Astrocyte (in vitro differentiated cells and primary cell): ENCODE measurements around the gene VWC2L. TPM values are rescaled to one million over a fixed set of nuclear protein-coding genes. Genes with fewer than 3 reads are reported as not detected.

Experiments used
- DNase-seq: peaks from one replicate; pipeline ENCODE4 v3.0.0-alpha.2; 2010; ENCODE audit warnings: low read depth
- FAIRE-seq: peaks from 2 replicates; lab custom pipeline; 2011; peaks lifted over from hg19 to GRCh38; lab: Jason Lieb, UNC
- H2AFZ ChIP-seq: 2 replicates; pipeline ENCODE4 v1.6.0; 2012; ENCODE audit warnings: low read depth, low read length, inconsistent platforms
- H3K27ac ChIP-seq: 2 replicates; pipeline ENCODE4 v1.5.1; 2011; ENCODE audit warnings: low read depth, low read length, inconsistent platforms
- H3K27me3 ChIP-seq: 2 replicates; pipeline ENCODE4 v1.6.0; 2011; ENCODE audit warnings: low read length, inconsistent platforms; ENCODE audit not compliant: insufficient read depth
- H3K36me3 ChIP-seq: 2 replicates; pipeline ENCODE4 v1.5.1; 2011; ENCODE audit warnings: low read length, inconsistent platforms; ENCODE audit not compliant: insufficient read depth
- H3K4me1 ChIP-seq: 2 replicates; pipeline ENCODE4 v1.5.1; 2011; ENCODE audit warnings: low read length, inconsistent platforms; ENCODE audit not compliant: insufficient read depth
- H3K4me2 ChIP-seq: 2 replicates; pipeline ENCODE4 v1.6.0; 2012; ENCODE audit warnings: low read length, inconsistent platforms
- H3K4me3 ChIP-seq: 2 replicates; pipeline ENCODE4 v1.5.1; 2011; ENCODE audit warnings: low read depth, mild to moderate bottlenecking, low read length, inconsistent platforms; ENCODE audit not compliant: insufficient read depth
- H3K79me2 ChIP-seq: 2 replicates; pipeline ENCODE4 v1.6.0; 2012; ENCODE audit warnings: mild to moderate bottlenecking, low read length, inconsistent platforms; ENCODE audit not compliant: insufficient read depth
- H3K9ac ChIP-seq: 2 replicates; pipeline ENCODE4 v1.6.0; 2012; ENCODE audit warnings: mild to moderate bottlenecking, low read length, inconsistent platforms
- H3K9me3 ChIP-seq: 2 replicates; pipeline ENCODE4 v1.5.1; 2012; ENCODE audit warnings: low read depth, mild to moderate bottlenecking, low read length, inconsistent platforms; ENCODE audit not compliant: insufficient read depth
- H4K20me1 ChIP-seq: 2 replicates; pipeline ENCODE4 v1.6.0; 2012; ENCODE audit warnings: low read length, inconsistent platforms; ENCODE audit not compliant: insufficient read depth
- H3K27ac Mint-ChIP-seq: one replicate; pipeline ENCODE4 v1.8.0; 2021; ENCODE audit warnings: mild to moderate bottlenecking, mixed read lengths; ENCODE audit not compliant: unreplicated experiment
- H3K27me3 Mint-ChIP-seq: one replicate; pipeline ENCODE4 v1.8.0; 2021; ENCODE audit warnings: low read depth, mixed read lengths; ENCODE audit not compliant: unreplicated experiment
- H3K36me3 Mint-ChIP-seq: one replicate; pipeline ENCODE4 v1.8.0; 2021; ENCODE audit warnings: low read depth, mixed read lengths; ENCODE audit not compliant: unreplicated experiment
- H3K4me1 Mint-ChIP-seq: one replicate; pipeline ENCODE4 v1.8.0; 2021; ENCODE audit warnings: low read depth, mixed read lengths; ENCODE audit not compliant: unreplicated experiment
- H3K4me3 Mint-ChIP-seq: one replicate; pipeline ENCODE4 v1.8.0; 2021; ENCODE audit warnings: mild to moderate bottlenecking, moderate library complexity, mixed read lengths; ENCODE audit not compliant: unreplicated experiment
- H3K9me3 Mint-ChIP-seq: one replicate; pipeline ENCODE4 v1.8.0; 2021; ENCODE audit warnings: mild to moderate bottlenecking, mixed read lengths; ENCODE audit not compliant: unreplicated experiment
- EZH2 ChIP-seq: IDR thresholded peaks from 2 replicates; pipeline ENCODE4 v1.6.1; 2012; ENCODE audit warnings: mild to moderate bottlenecking, low read length, inconsistent platforms; ENCODE audit not compliant: insufficient read depth
- total RNA-seq: library from RNA; stranded (reverse); gene quantifications from 2 replicates; pipeline ENCODE4 v1.2.1, GENCODE V29; 2021
- TF ChIP-seq, protein P1 (sequence below): IDR thresholded peaks from 2 replicates; pipeline ENCODE4 v1.5.1; 2011; ENCODE audit warnings: low read depth, mild to moderate bottlenecking, inconsistent platforms, low read length, moderate library complexity; ENCODE audit not compliant: insufficient read depth

The VWC2L gene
- total RNA-seq, 1 donor from 2014 or later, result not detected

DNA sequence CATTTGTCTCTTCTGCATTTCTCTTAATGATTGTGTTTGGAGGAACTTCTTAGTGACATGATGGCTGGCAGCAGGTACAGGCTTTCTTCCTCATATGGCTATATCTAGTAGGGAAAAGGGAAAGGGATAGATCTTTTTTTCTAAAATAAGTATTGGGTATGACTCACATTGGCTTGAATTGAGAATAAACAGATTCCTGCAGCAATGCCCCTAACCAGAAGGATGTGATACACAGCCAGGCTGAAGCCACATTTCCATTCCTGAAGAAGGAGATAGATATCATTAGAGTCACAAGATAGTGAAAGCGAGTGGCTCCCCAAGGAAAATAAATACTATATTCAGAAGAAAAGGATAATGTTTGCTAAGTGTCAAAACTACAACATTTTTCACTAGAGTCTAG lies 61.1 kb downstream of the VWC2L start:
- Mint-ChIP-seq H3K4me3 (no peak overlapping the region), H3K4me1 (peaks cover 6% of the 10 kb centered on the region), H3K27me3 (no peaks in the 10 kb centered on the region), H3K27ac (no peak overlapping the region), H3K36me3 (no peaks in the 10 kb centered on the region), H3K9me3 (no peaks in the 10 kb centered on the region)
- Histone ChIP-seq H3K4me3 (no peak overlapping the region), H3K79me2 (no peaks in the 10 kb centered on the region), H3K4me2 (no peak overlapping the region), H3K36me3 (no peaks in the 10 kb centered on the region), H3K27ac (no peak overlapping the region), H3K4me1 (no peaks in the 10 kb centered on the region), H2AFZ (no peak overlapping the region), H3K27me3 (no peaks in the 10 kb centered on the region), H4K20me1 (no peaks in the 10 kb centered on the region), H3K9ac (no peak overlapping the region), H3K9me3 (no peaks in the 10 kb centered on the region)
- DNase-seq (peak; percentile 51), FAIRE-seq (no peak)
- TF ChIP-seq, protein P1, sequence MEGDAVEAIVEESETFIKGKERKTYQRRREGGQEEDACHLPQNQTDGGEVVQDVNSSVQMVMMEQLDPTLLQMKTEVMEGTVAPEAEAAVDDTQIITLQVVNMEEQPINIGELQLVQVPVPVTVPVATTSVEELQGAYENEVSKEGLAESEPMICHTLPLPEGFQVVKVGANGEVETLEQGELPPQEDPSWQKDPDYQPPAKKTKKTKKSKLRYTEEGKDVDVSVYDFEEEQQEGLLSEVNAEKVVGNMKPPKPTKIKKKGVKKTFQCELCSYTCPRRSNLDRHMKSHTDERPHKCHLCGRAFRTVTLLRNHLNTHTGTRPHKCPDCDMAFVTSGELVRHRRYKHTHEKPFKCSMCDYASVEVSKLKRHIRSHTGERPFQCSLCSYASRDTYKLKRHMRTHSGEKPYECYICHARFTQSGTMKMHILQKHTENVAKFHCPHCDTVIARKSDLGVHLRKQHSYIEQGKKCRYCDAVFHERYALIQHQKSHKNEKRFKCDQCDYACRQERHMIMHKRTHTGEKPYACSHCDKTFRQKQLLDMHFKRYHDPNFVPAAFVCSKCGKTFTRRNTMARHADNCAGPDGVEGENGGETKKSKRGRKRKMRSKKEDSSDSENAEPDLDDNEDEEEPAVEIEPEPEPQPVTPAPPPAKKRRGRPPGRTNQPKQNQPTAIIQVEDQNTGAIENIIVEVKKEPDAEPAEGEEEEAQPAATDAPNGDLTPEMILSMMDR, result no peak
- TF ChIP-seq EZH2, result no peak

DNA sequence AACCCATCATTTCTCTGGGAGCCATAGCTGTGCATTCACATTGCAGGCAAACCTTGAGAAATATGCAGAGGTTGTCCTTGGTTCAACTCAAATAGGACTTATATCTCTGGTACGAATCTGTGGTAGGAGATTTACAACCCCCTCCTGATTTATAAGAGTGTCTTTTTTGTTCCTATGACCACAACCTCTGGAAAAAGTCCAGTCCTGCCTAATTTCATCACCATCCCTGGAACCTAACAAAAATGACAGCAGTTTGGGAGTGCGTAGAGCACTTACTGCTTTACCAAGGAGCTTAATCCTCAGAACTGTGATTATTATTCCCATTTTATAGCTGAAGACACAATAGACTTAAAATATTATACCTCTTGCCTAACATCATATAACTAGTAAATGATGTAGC lies 66.5 kb downstream of the VWC2L start:
- Histone ChIP-seq H3K27ac (no peak overlapping the region), H3K27me3 (no peaks in the 10 kb centered on the region), H3K4me3 (no peak overlapping the region), H2AFZ (no peak overlapping the region), H3K4me2 (no peak overlapping the region), H3K4me1 (no peaks in the 10 kb centered on the region), H3K79me2 (no peaks in the 10 kb centered on the region), H3K9ac (no peak overlapping the region), H4K20me1 (no peaks in the 10 kb centered on the region), H3K9me3 (no peaks in the 10 kb centered on the region), H3K36me3 (no peaks in the 10 kb centered on the region)
- TF ChIP-seq, protein P1, result no peak
- no peak for TF ChIP-seq EZH2
- Mint-ChIP-seq H3K27me3 (no peaks in the 10 kb centered on the region), H3K27ac (no peak overlapping the region), H3K4me3 (no peak overlapping the region), H3K4me1 (peaks cover 16% of the 10 kb centered on the region), H3K9me3 (no peaks in the 10 kb centered on the region), H3K36me3 (no peaks in the 10 kb centered on the region)
- no peak for FAIRE-seq
- DNase-seq, result no peak

DNA sequence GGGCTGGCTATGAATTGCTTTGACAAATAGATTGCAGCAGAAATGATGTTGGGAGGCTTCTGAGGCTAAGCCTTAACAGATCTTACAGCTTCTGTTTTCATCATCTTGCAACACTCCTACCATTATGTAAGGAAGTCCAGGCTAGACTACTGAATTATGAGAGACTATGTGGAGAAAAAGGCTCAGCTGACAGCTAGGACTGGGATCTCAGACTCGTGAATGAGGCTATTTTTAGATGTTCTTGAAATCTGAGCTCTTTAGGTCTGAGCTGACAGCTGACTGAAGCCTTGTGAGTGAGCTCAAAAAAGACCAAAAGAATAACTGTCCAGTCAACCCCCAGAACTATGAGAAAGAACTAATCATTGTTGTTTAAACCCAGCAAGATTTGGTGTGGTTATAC lies 70.3 kb downstream of the VWC2L start:
- Mint-ChIP-seq H3K36me3 (no peaks in the 10 kb centered on the region), H3K27ac (peak overlapping the region; percentile 13), H3K9me3 (no peaks in the 10 kb centered on the region), H3K4me1 (peaks cover 16% of the 10 kb centered on the region), H3K27me3 (no peaks in the 10 kb centered on the region), H3K4me3 (no peak overlapping the region)
- H4K20me1 ChIP-seq, result no peaks in the 10 kb centered on the region
- H3K27me3 ChIP-seq, result no peaks in the 10 kb centered on the region
- no peaks in the 10 kb centered on the region for H3K4me1 ChIP-seq
- no peak overlapping the region for H2AFZ ChIP-seq
- no peak overlapping the region for H3K9ac ChIP-seq
- TF ChIP-seq, protein P1, result no peak
- no peak for TF ChIP-seq EZH2
- H3K79me2 ChIP-seq, result no peaks in the 10 kb centered on the region
- no peak overlapping the region for H3K27ac ChIP-seq
- DNase-seq (peak; percentile 51), FAIRE-seq (no peak)
- no peak overlapping the region for H3K4me3 ChIP-seq
- no peak overlapping the region for H3K4me2 ChIP-seq
- H3K36me3 ChIP-seq, result no peaks in the 10 kb centered on the region
- no peaks in the 10 kb centered on the region for H3K9me3 ChIP-seq
